Upper lobe of left lung (tissue), 6 donors: ENCODE data around the gene KCNT1. TPM values are rescaled to one million over a fixed set of nuclear protein-coding genes. Genes with fewer than 3 reads are reported as not detected.

Source experiments
- ATAC-seq, 2 donors: fragments of 200-7000 bp; cut with Tn5 transposase; one replicate each; pipeline ENCODE4 v1.9.1; 2022; ENCODE audit warnings: mild to moderate bottlenecking in 2 of 2, moderate library complexity in 2 of 2; ENCODE audit not compliant: low FRiP score in 2 of 2
- DNase-seq, 2 donors: peaks; one replicate each; pipeline ENCODE4 v3.0.0-alpha.2; 2019 to 2020
- H3K27ac ChIP-seq, 4 donors: fragments of 200-600 bp; sonication (generic); one replicate each; pipeline ENCODE4 v1.5.1; 2016 to 2019
- H3K27me3 ChIP-seq, 4 donors: fragments of 200-600 bp; sonication (generic); one replicate each; pipeline ENCODE4 v1.5.1; 2017 to 2019
- H3K36me3 ChIP-seq, 4 donors: fragments of 200-600 bp; sonication (generic); one replicate each; pipeline ENCODE4 v1.5.1; 2016 to 2019
- H3K4me1 ChIP-seq, 4 donors: fragments of 200-600 bp; sonication (generic); one replicate each; pipeline ENCODE4 v1.5.1; 2018 to 2019
- H3K4me3 ChIP-seq, 4 donors: fragments of 200-600 bp; sonication (generic); one replicate each; pipeline ENCODE4 v1.5.1; 2017 to 2019; ENCODE audit warnings: mild to moderate bottlenecking in 2 of 4, moderate library complexity in 1 of 4
- H3K9me3 ChIP-seq, 4 donors: fragments of 200-600 bp; sonication (generic); one replicate each; pipeline ENCODE4 v1.5.1; 2018 to 2019
- EP300 ChIP-seq, 4 donors: sonication (generic); formaldehyde crosslinking; IDR thresholded peaks; one replicate each; pipeline ENCODE4 v1.5.1; 2017; ENCODE audit warnings: antibody characterized with exemption in 4 of 4, control low read depth in 2 of 4
- POLR2A ChIP-seq, 4 donors: fragments of 450-650 bp; IDR thresholded peaks; one replicate each; pipeline ENCODE4 v1.5.1; 2016 to 2017; ENCODE audit warnings: antibody characterized with exemption in 4 of 4, mild to moderate bottlenecking in 2 of 4
- POLR2AphosphoS5 ChIP-seq, 2 donors: sonication (generic); formaldehyde crosslinking; IDR thresholded peaks; one replicate each; pipeline ENCODE4 v1.5.1; 2017; ENCODE audit warnings: antibody characterized with exemption in 2 of 2
- WGBS, 2 donors: methylation state at CpG; one replicate each; pipeline ENCODE4 v1.1.5; 2017 to 2018; 5-methylcytosine and 5-hydroxymethylcytosine counted together
- total RNA-seq, 6 donors: library from RNA; depleted of rRNA in 4 of 6; stranded (reverse); fragments of >200 nt in 4 of 6; gene quantifications; one replicate each; pipeline versions ENCODE4 v1.1.0 to v1.2.1, GENCODE V29; 2016 to 2021
- TF ChIP-seq, protein P1 (sequence below), 6 experiments: fragments of 450-650 bp in 4 of 6; fragments of 200-600 bp in 2 of 6; sonication (generic) in 2 of 6; IDR thresholded peaks; one replicate each; pipeline ENCODE4 v1.5.1; 2016 to 2019; ENCODE audit warnings: antibody characterized with exemption in 6 of 6
- donor health status: DM: no; HTN: no; CAD: no; lungs with moderate emphysema.
- donor health status: DM: no; HTN: yes; CAD: no; lungs with severe emphysema.

KCNT1 gene
- total RNA-seq, 6 donors from 2014 or later = 0.11 to 1.0 (median 0.31) TPM; not detected in 2

DNA sequence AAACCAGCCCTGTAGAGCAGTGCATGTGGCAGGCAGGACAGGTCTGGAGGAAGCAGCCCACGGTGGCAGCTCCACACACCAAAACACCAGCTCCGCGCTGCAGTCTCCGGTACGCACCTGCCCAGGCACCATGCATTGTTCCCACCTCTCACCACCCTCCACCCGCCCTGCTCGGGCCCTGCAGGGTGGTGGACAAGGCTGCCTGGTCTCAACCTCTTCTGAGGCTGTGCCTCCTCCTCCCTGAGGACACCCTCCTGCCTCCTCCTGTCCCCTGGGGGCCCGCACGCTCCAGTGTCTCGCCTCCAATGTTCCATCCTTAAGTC is 96.2 kb downstream of the KCNT1 start:
- ATAC-seq = peak in 1 of 2 donors; percentile 2
- Histone ChIP-seq H3K27me3 (no peaks in the 10 kb centered on the region), H3K4me1 (peaks cover 0 to 10% (median 6%) of the 10 kb centered on the region in 4 donors), H3K36me3 (no peaks in the 10 kb centered on the region), H3K27ac (no peak overlapping the region), H3K9me3 (no peaks in the 10 kb centered on the region), H3K4me3 (no peak overlapping the region)
- DNase-seq = no peak
- WGBS, 2 donors = 83 to 90% methylated on average over 9 to 10 of the region's 10 CpGs
- no peak for TF ChIP-seq POLR2AphosphoS5 (IDR thresholded peaks at IDR 0.05)
- TF ChIP-seq EP300 (IDR thresholded peaks at IDR 0.05) = no peak
- no peak for TF ChIP-seq POLR2A (IDR thresholded peaks at IDR 0.05)
- TF ChIP-seq, protein P1, sequence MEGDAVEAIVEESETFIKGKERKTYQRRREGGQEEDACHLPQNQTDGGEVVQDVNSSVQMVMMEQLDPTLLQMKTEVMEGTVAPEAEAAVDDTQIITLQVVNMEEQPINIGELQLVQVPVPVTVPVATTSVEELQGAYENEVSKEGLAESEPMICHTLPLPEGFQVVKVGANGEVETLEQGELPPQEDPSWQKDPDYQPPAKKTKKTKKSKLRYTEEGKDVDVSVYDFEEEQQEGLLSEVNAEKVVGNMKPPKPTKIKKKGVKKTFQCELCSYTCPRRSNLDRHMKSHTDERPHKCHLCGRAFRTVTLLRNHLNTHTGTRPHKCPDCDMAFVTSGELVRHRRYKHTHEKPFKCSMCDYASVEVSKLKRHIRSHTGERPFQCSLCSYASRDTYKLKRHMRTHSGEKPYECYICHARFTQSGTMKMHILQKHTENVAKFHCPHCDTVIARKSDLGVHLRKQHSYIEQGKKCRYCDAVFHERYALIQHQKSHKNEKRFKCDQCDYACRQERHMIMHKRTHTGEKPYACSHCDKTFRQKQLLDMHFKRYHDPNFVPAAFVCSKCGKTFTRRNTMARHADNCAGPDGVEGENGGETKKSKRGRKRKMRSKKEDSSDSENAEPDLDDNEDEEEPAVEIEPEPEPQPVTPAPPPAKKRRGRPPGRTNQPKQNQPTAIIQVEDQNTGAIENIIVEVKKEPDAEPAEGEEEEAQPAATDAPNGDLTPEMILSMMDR (IDR thresholded peaks at IDR 0.05) = no peak

DNA sequence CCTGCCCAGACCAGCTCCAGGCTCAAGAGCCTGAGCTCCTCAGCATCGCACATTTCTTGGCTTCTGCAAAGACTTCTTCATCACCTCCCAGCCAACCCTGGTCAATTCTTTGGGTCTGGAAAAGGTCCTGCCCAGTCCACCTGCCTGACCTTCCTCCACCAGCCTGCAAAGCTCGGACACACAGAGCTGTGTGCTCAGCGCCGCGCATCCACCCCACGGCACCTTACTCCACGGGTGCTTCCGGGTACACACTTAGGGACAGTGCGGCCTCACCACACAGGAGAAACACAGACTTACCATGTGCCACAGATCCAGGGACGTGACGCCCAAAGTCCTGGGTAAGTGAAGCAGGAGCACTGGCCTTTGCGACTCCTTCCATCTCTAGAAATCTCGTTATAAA is 97.3 kb downstream of the KCNT1 start:
- Histone ChIP-seq H3K9me3 (no peaks in the 10 kb centered on the region), H3K4me3 (no peak overlapping the region), H3K4me1 (peaks cover 0 to 10% (median 6%) of the 10 kb centered on the region in 4 donors), H3K36me3 (no peaks in the 10 kb centered on the region), H3K27ac (no peak overlapping the region), H3K27me3 (no peaks in the 10 kb centered on the region)
- DNase-seq = peak in 1 of 2 donors; percentile 50
- 94 to 95% methylated on average over 13 of the region's 13 CpGs for WGBS, 2 donors
- TF ChIP-seq, protein P1 (IDR thresholded peaks at IDR 0.05) = no peak
- TF ChIP-seq EP300 (IDR thresholded peaks at IDR 0.05) (no peak), POLR2AphosphoS5 (IDR thresholded peaks at IDR 0.05) (no peak), POLR2A (IDR thresholded peaks at IDR 0.05) (no peak)
- no peak for ATAC-seq

DNA sequence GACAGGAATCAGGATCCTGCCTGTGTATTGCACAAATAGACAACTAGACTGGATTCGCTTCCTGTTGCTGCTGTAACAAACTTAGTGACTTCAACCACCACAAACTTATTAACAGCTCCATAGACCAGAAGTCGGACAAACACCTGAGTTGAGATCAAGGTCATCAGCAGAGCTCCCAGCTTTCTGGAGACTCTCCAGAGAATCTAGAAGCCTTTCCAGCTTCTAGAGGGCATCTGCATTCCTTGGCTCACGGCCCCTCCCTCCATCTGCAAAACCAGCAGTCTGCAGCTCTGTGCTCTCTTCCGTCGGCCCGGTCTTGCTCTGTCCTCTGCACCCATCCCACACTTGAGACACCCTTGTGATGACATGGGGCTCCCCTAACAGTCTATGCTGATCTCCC is 99.1 kb downstream of the KCNT1 start:
- no peak overlapping the region for H3K27ac ChIP-seq
- ATAC-seq = no peak
- 89 to 90% methylated on average over 6 of the region's 6 CpGs for WGBS, 2 donors

DNA sequence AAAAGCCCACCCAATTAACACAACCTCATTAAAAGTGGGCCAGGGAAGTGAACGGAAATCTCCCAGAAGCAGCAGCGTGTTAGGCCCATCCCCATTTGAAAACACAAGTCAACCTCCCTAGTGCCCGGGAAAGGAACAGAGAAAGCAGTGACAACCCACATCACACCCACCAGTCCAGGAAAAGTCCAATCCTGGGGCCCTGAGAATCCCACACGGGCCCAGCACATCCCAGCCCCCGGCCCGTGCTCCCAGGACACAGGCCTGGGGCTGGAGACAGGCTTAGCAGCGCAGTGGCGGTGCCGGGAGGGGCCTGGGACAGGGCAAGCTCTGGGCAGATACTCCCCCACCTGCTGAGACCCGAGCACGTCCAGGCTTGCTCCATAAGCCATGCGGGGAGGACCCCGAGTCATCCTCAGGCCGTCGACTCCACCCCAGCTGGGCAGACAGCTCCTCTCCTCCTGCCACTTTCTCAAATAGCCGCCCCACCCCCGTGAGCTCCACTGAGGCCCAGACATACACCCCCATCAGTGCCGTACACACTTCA is 101.0 kb downstream of the KCNT1 start:
- TF ChIP-seq, protein P1 (IDR thresholded peaks at IDR 0.05) = no peak
- no peak for TF ChIP-seq POLR2AphosphoS5 (IDR thresholded peaks at IDR 0.05)
- no peak for TF ChIP-seq POLR2A (IDR thresholded peaks at IDR 0.05)
- TF ChIP-seq EP300 (IDR thresholded peaks at IDR 0.05) = no peak
- Histone ChIP-seq H3K27me3 (no peaks in the 10 kb centered on the region), H3K9me3 (no peaks in the 10 kb centered on the region), H3K4me3 (no peak overlapping the region), H3K4me1 (peaks cover 0 to 3% (median under 1%) of the 10 kb centered on the region in 4 donors), H3K36me3 (no peaks in the 10 kb centered on the region), H3K27ac (no peak overlapping the region)
- ATAC-seq = no peak
- 65 to 70% methylated on average over 10 to 18 of the region's 18 CpGs for WGBS, 2 donors
- DNase-seq = peak in 1 of 2 donors; percentile 71

More for the DNA sequence above, 99.1 kb downstream of the KCNT1 start:
- Histone ChIP-seq H3K4me1 (peaks cover 0 to 10% (median 6%) of the 10 kb centered on the region in 4 donors), H3K36me3 (no peaks in the 10 kb centered on the region), H3K4me3 (no peak overlapping the region), H3K9me3 (no peaks in the 10 kb centered on the region), H3K27me3 (no peaks in the 10 kb centered on the region)
- DNase-seq = no peak
- TF ChIP-seq POLR2AphosphoS5 (IDR thresholded peaks at IDR 0.05) = no peak
- TF ChIP-seq, protein P1 (IDR thresholded peaks at IDR 0.05) = no peak
- no peak for TF ChIP-seq EP300 (IDR thresholded peaks at IDR 0.05)
- no peak for TF ChIP-seq POLR2A (IDR thresholded peaks at IDR 0.05)

DNA sequence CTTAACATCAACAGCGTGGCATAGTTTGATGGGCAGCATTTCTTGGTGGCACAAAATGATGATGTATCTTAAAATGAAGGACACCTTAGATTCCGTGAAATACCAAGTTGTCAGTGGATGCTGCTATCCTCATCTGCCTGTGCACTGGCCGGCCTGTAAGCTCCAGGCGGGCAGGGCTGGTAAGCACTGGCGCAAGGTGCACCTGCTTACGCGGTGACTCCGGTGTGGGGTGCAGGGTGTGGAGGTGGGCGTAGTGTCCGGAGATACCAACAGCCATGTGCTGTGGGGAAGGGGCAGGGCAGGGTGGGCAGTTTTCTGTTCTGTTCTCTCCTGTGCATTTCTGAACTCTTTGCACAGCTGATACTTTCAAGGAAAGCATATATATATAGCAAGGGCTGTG is 101.5 kb downstream of the KCNT1 start:
- no peak overlapping the region for H3K27ac ChIP-seq
- no peaks in the 10 kb centered on the region for H3K36me3 ChIP-seq
- H3K27me3 ChIP-seq = no peaks in the 10 kb centered on the region
- no peaks in the 10 kb centered on the region for H3K4me1 ChIP-seq
- WGBS, 2 donors = 95 to 96% methylated on average over 8 to 10 of the region's 10 CpGs
- ATAC-seq (no peak), DNase-seq (peak in 1 of 2 donors; percentile 46)
- no peak for TF ChIP-seq POLR2AphosphoS5 (IDR thresholded peaks at IDR 0.05)
- no peak for TF ChIP-seq EP300 (IDR thresholded peaks at IDR 0.05)
- no peak for TF ChIP-seq POLR2A (IDR thresholded peaks at IDR 0.05)
- TF ChIP-seq, protein P1 (IDR thresholded peaks at IDR 0.05) = no peak
- no peak overlapping the region for H3K4me3 ChIP-seq
- H3K9me3 ChIP-seq = no peaks in the 10 kb centered on the region
